Stimulated activated CD8-positive, alpha-beta memory T cell treated with anti-CD3 and anti-CD28 coated beads, Interleukin-2, amount 100 ng/mL, for 1 hour (primary cell): Measurements from ENCODE around the gene RAD9A.
"Not testable (repeated sequence)": the region's sequence is repeated elsewhere in the genome, so short reads cannot be mapped to it uniquely, and the experiment has no call there.

Experiments
- DNase-seq, 2 donors: peaks; one replicate each; pipeline ENCODE4 v3.0.0-alpha.2; 2020; ENCODE audit warnings: low read depth in 2 of 2

RAD9A gene

GRCh38 chr11:67395555-67396258 lies 3.9 kb downstream of the RAD9A start:
- DNase-seq: no peak

DNA sequence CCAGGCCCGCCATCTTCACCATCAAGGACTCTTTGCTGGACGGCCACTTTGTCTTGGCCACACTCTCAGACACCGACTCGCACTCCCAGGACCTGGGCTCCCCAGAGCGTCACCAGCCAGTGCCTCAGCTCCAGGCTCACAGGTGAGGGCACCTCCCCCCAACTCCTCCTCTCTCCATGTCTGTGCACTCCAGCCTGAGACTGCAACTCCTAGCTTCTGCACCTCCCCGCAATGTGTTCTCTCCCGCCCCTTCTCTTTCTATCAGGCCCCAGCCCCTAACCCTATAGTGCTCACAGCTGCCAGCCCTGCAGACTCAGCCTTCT lies 4.4 kb downstream of the RAD9A start:
- no peak for DNase-seq

DNA sequence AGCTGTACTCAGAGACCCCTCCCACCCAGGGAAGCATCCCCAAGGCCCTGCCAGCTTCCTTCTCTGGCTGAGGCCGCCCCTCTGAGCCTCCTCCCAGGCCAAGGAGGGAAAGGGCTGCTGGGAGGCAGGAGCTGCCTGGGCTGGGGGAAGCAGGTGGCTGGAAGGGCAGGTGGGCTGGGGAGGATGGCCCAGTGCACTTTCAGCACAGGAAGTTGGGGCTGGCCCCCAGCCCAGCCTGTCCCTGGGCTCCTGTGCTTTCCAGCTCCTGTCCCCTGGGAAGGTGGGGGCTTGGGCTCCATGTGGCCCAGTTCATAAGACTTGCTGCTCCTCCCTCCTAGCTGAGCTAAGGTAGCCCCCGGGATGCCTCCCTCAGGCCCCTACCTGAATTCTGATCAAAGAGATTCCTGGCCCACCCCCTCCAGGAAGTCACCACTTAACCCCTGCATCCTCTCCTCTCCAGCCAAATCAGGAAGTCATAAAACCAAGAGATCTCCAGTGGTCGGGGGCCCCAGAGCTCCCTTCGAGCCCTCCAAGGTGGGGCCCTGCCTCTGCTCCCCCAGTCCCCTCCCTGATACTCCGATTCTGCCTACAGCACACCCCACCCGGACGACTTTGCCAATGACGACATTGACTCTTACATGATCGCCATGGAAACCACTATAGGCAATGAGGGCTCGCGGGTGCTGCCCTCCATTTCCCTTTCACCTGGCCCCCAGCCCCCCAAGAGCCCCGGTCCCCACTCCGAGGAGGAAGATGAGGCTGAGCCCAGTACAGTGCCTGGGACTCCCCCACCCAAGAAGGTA lies 5.0 kb downstream of the RAD9A start:
- DNase-seq: no peak

DNA sequence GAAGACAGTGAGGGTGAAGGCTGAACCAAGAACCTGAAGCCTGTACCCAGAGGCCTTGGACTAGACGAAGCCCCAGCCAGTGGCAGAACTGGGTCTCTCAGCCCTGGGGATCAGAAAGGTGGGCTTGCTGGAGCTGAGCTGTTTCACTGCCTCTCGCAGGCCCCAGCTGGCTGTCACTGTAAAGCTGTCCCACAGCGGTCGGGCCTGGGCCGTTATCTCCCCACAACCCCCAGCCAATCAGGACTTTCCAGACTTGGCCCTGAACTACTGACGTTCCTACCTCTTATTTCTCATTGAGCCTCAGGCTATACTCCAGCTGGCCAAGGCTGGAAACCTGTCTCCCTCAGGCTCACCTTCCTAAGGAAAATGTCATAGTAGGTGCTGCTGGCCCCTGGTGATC lies 5.8 kb downstream of the RAD9A start:
- no peak for DNase-seq

DNA sequence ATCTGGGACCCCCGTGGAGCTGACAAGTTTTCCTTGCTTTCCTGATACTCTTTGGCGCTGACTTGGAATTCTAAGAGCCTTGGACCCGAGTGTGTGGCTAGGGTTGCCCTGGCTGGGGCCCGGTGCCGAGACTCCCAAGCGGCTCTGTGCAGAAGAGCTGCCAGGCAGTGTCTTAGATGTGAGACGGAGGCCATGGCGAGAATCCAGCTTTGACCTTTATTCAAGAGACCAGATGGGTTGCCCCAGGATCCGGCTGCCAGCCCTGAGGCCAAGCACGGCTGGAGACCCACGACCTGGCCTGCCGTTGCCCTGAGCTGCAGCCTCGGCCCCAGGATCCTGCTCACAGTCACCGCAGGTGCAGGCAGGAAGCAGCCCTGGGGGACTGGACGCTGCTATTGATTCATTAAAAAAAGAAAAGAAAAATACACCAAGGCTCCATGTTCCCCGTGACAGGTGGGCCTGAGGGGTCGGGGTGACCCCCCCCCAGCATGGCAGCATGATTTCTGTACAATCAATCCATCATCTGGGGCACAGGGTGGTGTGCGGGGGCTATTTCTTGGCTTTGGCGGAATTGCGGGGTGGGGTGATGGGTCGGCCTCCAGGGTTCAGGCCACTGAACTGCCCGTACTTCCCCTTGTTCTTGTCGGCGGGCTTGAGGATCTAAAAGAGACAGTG lies 6.3 kb downstream of the RAD9A start:
- DNase-seq: no peak

- DNase-seq: no peak
Measured at GRCh38 chr11:67398661-67399563, 7.1 kb downstream of the RAD9A start.

GRCh38 chr11:67400251-67400941 lies 8.6 kb downstream of the RAD9A start:
- DNase-seq: no peak

GRCh38 chr11:67400942-67401494 lies 9.2 kb downstream of the RAD9A start:
- DNase-seq: no peak

GRCh38 chr11:67401495-67402191 lies 9.9 kb downstream of the RAD9A start, which contains the start of gene PPP1CA:
Gene PPP1CA (minus strand): TSS chr11:67401858. CDS start chr11:67401782, 76 bp downstream.
- peak; percentile 89 to 91 for DNase-seq

- DNase-seq: not testable (repeated sequence)
Measured at GRCh38 chr11:67402192-67402839, 10.5 kb downstream of the RAD9A start.

- DNase-seq: not testable (repeated sequence)
Measured at GRCh38 chr11:67403085-67403484, 11.3 kb downstream of the RAD9A start.

GRCh38 chr11:67404515-67405195 lies 12.9 kb downstream of the RAD9A start:
- peak in 1 of 2 donors; percentile 20 for DNase-seq

GRCh38 chr11:67405196-67405567 lies 13.4 kb downstream of the RAD9A start:
- DNase-seq: no peak

- DNase-seq: no peak
Measured at GRCh38 chr11:67405688-67406339, 14.0 kb downstream of the RAD9A start.

DNA sequence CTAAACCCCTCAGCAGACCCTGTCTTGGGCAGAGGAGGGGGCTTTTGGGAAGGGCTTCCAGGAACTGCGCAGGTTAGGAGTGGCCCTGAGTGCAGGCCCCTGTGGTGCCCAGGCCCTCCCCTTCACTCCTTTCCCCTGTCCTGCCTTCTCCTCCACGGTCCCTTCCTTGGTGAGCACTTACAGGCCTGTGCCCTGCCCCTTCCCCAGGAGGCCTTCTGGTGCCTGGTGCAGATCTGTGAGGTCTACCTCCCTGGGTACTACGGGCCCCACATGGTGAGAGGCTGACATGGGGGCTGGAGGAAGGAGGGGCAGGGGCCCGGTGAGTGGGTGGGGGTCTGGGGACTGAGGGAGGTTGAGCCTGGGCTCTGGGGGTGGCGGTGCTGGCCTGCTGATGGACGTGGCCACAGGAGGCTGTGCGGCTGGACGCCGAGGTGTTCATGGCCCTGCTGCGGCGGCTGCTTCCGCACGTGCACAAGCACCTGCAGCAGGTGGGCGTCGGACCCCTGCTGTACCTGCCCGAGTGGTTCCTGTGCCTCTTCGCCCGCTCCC lies 14.7 kb downstream of the RAD9A start:
- DNase-seq: no peak

- no peak for DNase-seq
Measured at GRCh38 chr11:67406969-67407687, 15.3 kb downstream of the RAD9A start.

DNA sequence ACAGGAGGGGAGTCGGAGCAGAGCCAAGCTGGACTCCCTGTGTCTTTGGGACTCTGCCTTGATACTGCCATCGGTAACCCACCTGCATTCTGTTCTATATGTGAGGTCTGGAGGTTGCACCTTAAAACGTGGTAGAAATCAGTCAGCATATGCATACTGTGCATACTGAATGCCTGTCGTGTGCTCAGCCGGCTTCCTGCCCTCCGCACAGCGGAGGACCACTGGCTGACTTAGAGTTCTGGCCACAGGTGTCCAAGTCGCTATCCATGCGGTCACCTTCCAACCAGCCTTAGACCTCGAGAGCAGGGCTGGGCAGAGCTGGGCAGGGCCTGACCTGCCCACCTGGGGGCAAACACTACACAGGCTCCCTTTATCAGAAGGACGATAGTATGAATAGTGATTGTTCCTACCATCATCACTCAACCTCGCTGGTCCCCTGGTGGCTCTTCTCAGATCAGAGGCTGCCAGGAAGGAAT lies 15.9 kb downstream of the RAD9A start:
- no peak for DNase-seq
